GM23248 (cell line): Measurements from ENCODE around the gene DACT3. TPM values are rescaled to one million over a fixed set of nuclear protein-coding genes. Genes with fewer than 3 reads are reported as not detected.

Source experiments
- DNase-seq: peaks from one replicate; pipeline ENCODE4 v3.0.0-alpha.2; 2015
- H2AFZ ChIP-seq: fragments of 200-600 bp; sonication (generic); 2 replicates; pipeline ENCODE4 v1.6.1; 2016; ENCODE audit warnings: antibody characterized with exemption
- H3F3A ChIP-seq: fragments of 200-600 bp; sonication (generic); 2 replicates; pipeline ENCODE4 v1.6.1; 2016; ENCODE audit warnings: mild to moderate bottlenecking, antibody characterized with exemption, mixed run types; ENCODE audit not compliant: insufficient read depth
- H3K27ac ChIP-seq: fragments of 200-600 bp; sonication (generic); 2 replicates; pipeline ENCODE4 v1.5.1; 2016; ENCODE audit warnings: mild to moderate bottlenecking
- H3K27me3 ChIP-seq: fragments of 200-600 bp; sonication (generic); replicated peaks from 2 replicates; pipeline ENCODE4 v1.6.1; 2016; ENCODE audit warnings: mild to moderate bottlenecking; ENCODE audit not compliant: insufficient read depth
- H3K36me3 ChIP-seq: fragments of 200-600 bp; sonication (generic); 2 replicates; pipeline ENCODE4 v1.6.1; 2016; ENCODE audit warnings: low read depth, mild to moderate bottlenecking
- H3K4me1 ChIP-seq: fragments of 200-600 bp; sonication (generic); 2 replicates; pipeline ENCODE4 v1.6.1; 2016; ENCODE audit warnings: mild to moderate bottlenecking; ENCODE audit not compliant: insufficient read depth
- H3K4me2 ChIP-seq: fragments of 200-600 bp; sonication (generic); one replicate; pipeline ENCODE4 v1.6.1; 2016; ENCODE audit warnings: mild to moderate bottlenecking; ENCODE audit not compliant: unreplicated experiment
- H3K4me3 ChIP-seq: fragments of 200-600 bp; sonication (generic); 2 replicates; pipeline ENCODE4 v1.5.1; 2016; ENCODE audit warnings: mild to moderate bottlenecking
- H3K79me2 ChIP-seq: fragments of 200-600 bp; sonication (generic); 2 replicates; pipeline ENCODE4 v1.6.1; 2016; ENCODE audit warnings: mild to moderate bottlenecking; ENCODE audit not compliant: insufficient read depth
- H3K9ac ChIP-seq: fragments of 200-600 bp; sonication (generic); 2 replicates; pipeline ENCODE4 v1.6.1; 2016; ENCODE audit warnings: mild to moderate bottlenecking
- H3K9me2 ChIP-seq: fragments of 200-600 bp; sonication (generic); 2 replicates; pipeline ENCODE4 v1.6.1; 2016; ENCODE audit warnings: mixed run types, mild to moderate bottlenecking, moderate library complexity; ENCODE audit not compliant: insufficient read depth
- H3K9me3 ChIP-seq: fragments of 200-600 bp; sonication (generic); one replicate; pipeline ENCODE4 v1.6.1; 2017; ENCODE audit warnings: low read depth
- H4K20me1 ChIP-seq: fragments of 200-600 bp; sonication (generic); 2 replicates; pipeline ENCODE4 v1.6.0; 2016; ENCODE audit not compliant: insufficient read depth
- EZH2 ChIP-seq: fragments of 200-600 bp; sonication (generic); IDR thresholded peaks from 2 replicates; pipeline ENCODE4 v1.6.1; 2018; ENCODE audit warnings: antibody characterized with exemption, mild to moderate bottlenecking; ENCODE audit not compliant: insufficient read depth, poor library complexity, severe bottlenecking
- EZH2phosphoT487 ChIP-seq: fragments of 200-600 bp; sonication (generic); IDR thresholded peaks from 2 replicates; pipeline ENCODE4 v1.6.1; 2018; ENCODE audit warnings: antibody characterized with exemption, moderate library complexity, mild to moderate bottlenecking, low read depth; ENCODE audit not compliant: insufficient read depth
- WGBS, 2 experiments: methylation state at CpG; one replicate each; pipeline ENCODE4 v1.1.6; 2015 to 2017; ENCODE audit warnings: low lambda C conversion rate in 2 of 2, low coverage in 1 of 2; ENCODE audit errors: missing lambda C conversion rate in 2 of 2; 5-methylcytosine and 5-hydroxymethylcytosine counted together
- in situ Hi-C: fragments of 300-500 bp; cut with MboI; formaldehyde crosslinking; loops from 2 replicates; pipeline ENCODE4 v1.15.0; 2020
- polyA plus RNA-seq: library from polyadenylated mRNA; unstranded; fragments of >200 nt; fragmentation: Nextera tagmentation; extraction: Ambion mirVana; gene quantifications from 2 replicates; pipeline ENCODE4 v1.2.1, GENCODE V29; 2016
- total RNA-seq: library from RNA; depleted of rRNA; stranded (reverse); fragments of >200 nt; shearing (Covaris generic); gene quantifications from 2 replicates; pipeline ENCODE4 v1.2.3, GENCODE V29; 2014

The DACT3 gene
- total and polyA plus RNA-seq, 2 experiments from 2014 or later, result 0.66 to 7.1 TPM

- no peak for DNase-seq
- no peaks in the 10 kb centered on the region for H4K20me1 ChIP-seq
- TF ChIP-seq EZH2phosphoT487, result no peak
- no peak for TF ChIP-seq EZH2
- H3F3A ChIP-seq, result peaks cover 37% of the 10 kb centered on the region
- no peaks in the 10 kb centered on the region for H3K36me3 ChIP-seq
- peaks cover 26% of the 10 kb centered on the region for H3K79me2 ChIP-seq
- no peaks in the 10 kb centered on the region for H3K9me2 ChIP-seq
- in situ Hi-C loops, result no loop called here
- H3K4me3 ChIP-seq, result no peak overlapping the region
- no peak overlapping the region for H3K27ac ChIP-seq
- peaks cover 44% of the 10 kb centered on the region for H3K4me1 ChIP-seq
- no peak overlapping the region for H3K9ac ChIP-seq
- no peaks in the 10 kb centered on the region for H3K27me3 ChIP-seq
- H3K9me3 ChIP-seq, result no peaks in the 10 kb centered on the region
- WGBS, 2 experiments, result 70 to 73% methylated on average over 5 to 6 of the region's 6 CpGs
- H3K4me2 ChIP-seq, result no peak overlapping the region
- H2AFZ ChIP-seq, result no peak overlapping the region
Observed at GRCh38 chr19:46620716-46621115, 40.3 kb downstream of the DACT3 start.

GRCh38 chr19:46620267-46620666, 40.7 kb downstream of the DACT3 start:
- 93 to 98% methylated on average over 3 of the region's 3 CpGs for WGBS, 2 experiments
- DNase-seq, result no peak
- TF ChIP-seq EZH2 (no peak), EZH2phosphoT487 (no peak)
- H3K36me3 ChIP-seq, result no peaks in the 10 kb centered on the region
- H4K20me1 ChIP-seq, result no peaks in the 10 kb centered on the region
- in situ Hi-C loops, result no loop called here
- H3K4me1 ChIP-seq, result peaks cover 39% of the 10 kb centered on the region
- no peak overlapping the region for H3K4me2 ChIP-seq
- H3K9me3 ChIP-seq, result no peaks in the 10 kb centered on the region
- peaks cover 36% of the 10 kb centered on the region for H3F3A ChIP-seq
- no peaks in the 10 kb centered on the region for H3K9me2 ChIP-seq
- H3K9ac ChIP-seq, result no peak overlapping the region
- peaks cover 26% of the 10 kb centered on the region for H3K79me2 ChIP-seq
- H3K27ac ChIP-seq, result no peak overlapping the region
- H2AFZ ChIP-seq, result no peak overlapping the region
- no peak overlapping the region for H3K4me3 ChIP-seq
- H3K27me3 ChIP-seq, result no peaks in the 10 kb centered on the region

- Histone ChIP-seq H3K4me2 (peak overlapping the region; percentile 42), H3K79me2 (peaks cover 26% of the 10 kb centered on the region), H3K4me1 (peaks cover 35% of the 10 kb centered on the region), H2AFZ (no peak overlapping the region), H3K9me3 (no peaks in the 10 kb centered on the region), H3F3A (peaks cover 31% of the 10 kb centered on the region), H3K27me3 (no peaks in the 10 kb centered on the region), H3K36me3 (no peaks in the 10 kb centered on the region), H3K9ac (no peak overlapping the region), H4K20me1 (no peaks in the 10 kb centered on the region), H3K27ac (peak overlapping the region; percentile 46), H3K4me3 (no peak overlapping the region), H3K9me2 (no peaks in the 10 kb centered on the region)
- peak; percentile 70 for DNase-seq
- WGBS, 2 experiments, result 38 to 41% methylated on average over 9 of the region's 9 CpGs
- TF ChIP-seq EZH2phosphoT487, result no peak
- in situ Hi-C loops, result no loop called here
Observed at GRCh38 chr19:46618670-46619231, 42.2 kb downstream of the DACT3 start.

GRCh38 chr19:46617601-46618000, 43.4 kb downstream of the DACT3 start:
- no peaks in the 10 kb centered on the region for H3K36me3 ChIP-seq
- H3K9me2 ChIP-seq, result no peaks in the 10 kb centered on the region
- no peaks in the 10 kb centered on the region for H4K20me1 ChIP-seq
- no peaks in the 10 kb centered on the region for H3K27me3 ChIP-seq
- no peaks in the 10 kb centered on the region for H3K9me3 ChIP-seq
- H3K79me2 ChIP-seq, result peaks cover 14% of the 10 kb centered on the region
- no peak overlapping the region for H3K4me2 ChIP-seq
- H3K4me3 ChIP-seq, result no peak overlapping the region
- no peak overlapping the region for H2AFZ ChIP-seq
- H3K9ac ChIP-seq, result no peak overlapping the region
- DNase-seq, result no peak
- H3K27ac ChIP-seq, result no peak overlapping the region
- no peak for TF ChIP-seq EZH2
- TF ChIP-seq EZH2phosphoT487, result no peak
- 75 to 83% methylated on average over 6 of the region's 6 CpGs for WGBS, 2 experiments
- H3F3A ChIP-seq, result peaks cover 38% of the 10 kb centered on the region
- peaks cover 35% of the 10 kb centered on the region for H3K4me1 ChIP-seq
- in situ Hi-C loops, result no loop called here
